HEK293T (cell line): Measurements from ENCODE around the gene GGA2.

Experiments used
- BHLHE40 ChIP-seq: fragments of 450-650 bp; IDR thresholded peaks from 2 replicates; pipeline ENCODE4 v1.6.1; 2016; ENCODE audit warnings: mild to moderate bottlenecking, moderate library complexity, borderline replicate concordance
- FOXK2 ChIP-seq: fragments of 450-650 bp; IDR thresholded peaks from 2 replicates; pipeline ENCODE4 v1.6.1; 2016; ENCODE audit warnings: mild to moderate bottlenecking
- FOXM1 ChIP-seq: fragments of 450-650 bp; IDR thresholded peaks from 2 replicates; pipeline ENCODE4 v1.6.1; 2017; ENCODE audit warnings: mild to moderate bottlenecking, borderline replicate concordance
- NFRKB ChIP-seq: fragments of 450-650 bp; IDR thresholded peaks from 2 replicates; pipeline ENCODE4 v1.6.1; 2016; ENCODE audit warnings: mild to moderate bottlenecking, moderate library complexity
- SP1 ChIP-seq: fragments of 450-650 bp; IDR thresholded peaks from 2 replicates; pipeline ENCODE4 v1.6.1; 2017
- ZNF384 ChIP-seq: fragments of 450-650 bp; IDR thresholded peaks from 2 replicates; pipeline ENCODE4 v1.6.1; 2016

GRCh38 chr16:23497543-23497868, 12.8 kb downstream of the GGA2 start:
- no peak for TF ChIP-seq NFRKB
- no peak for TF ChIP-seq ZNF384
- no peak for TF ChIP-seq SP1
- no peak for TF ChIP-seq FOXK2
- no peak for TF ChIP-seq BHLHE40
- TF ChIP-seq FOXM1, result no peak
